GM12878 (cell line): ENCODE data around the gene PGRMC2. TPM values are rescaled to one million over a fixed set of nuclear protein-coding genes. Genes with fewer than 3 reads are reported as not detected.

Experiments used
- ASH2L ChIP-seq: fragments of 300-600, 200-600 bp; sonication (generic); IDR thresholded peaks from 2 replicates; pipeline ENCODE4 v1.6.1; 2017; ENCODE audit warnings: low read depth, mild to moderate bottlenecking, borderline replicate concordance
- ATF2 ChIP-seq: IDR thresholded peaks from 2 replicates; pipeline ENCODE4 v1.6.1; 2012; ENCODE audit warnings: low read length, inconsistent platforms
- BRCA1 ChIP-seq: IDR thresholded peaks from 2 replicates; pipeline ENCODE4 v1.6.1; 2011; ENCODE audit warnings: low read depth, low read length, improper control_type of control experiment
- E2F4 ChIP-seq: IDR thresholded peaks from 2 replicates; pipeline ENCODE4 v1.6.1; 2012; ENCODE audit warnings: low read depth, low read length, improper control_type of control experiment
- EZH2 ChIP-seq: IDR thresholded peaks from 2 replicates; pipeline ENCODE4 v1.6.1; 2012; ENCODE audit warnings: low read depth, mild to moderate bottlenecking, control low read depth, inconsistent platforms, low read length, borderline replicate concordance; ENCODE audit not compliant: control insufficient read depth
- HDAC6 ChIP-seq: fragments of 200-600 bp; sonication (generic); IDR thresholded peaks from one replicate; pipeline ENCODE4 v1.8.0; 2017; ENCODE audit warnings: antibody characterized with exemption; ENCODE audit not compliant: unreplicated experiment
- KAT2A ChIP-seq: conservative IDR thresholded peaks from 2 replicates; pipeline ENCODE4 v1.6.1; 2011; ENCODE audit warnings: low read depth, low read length; ENCODE audit not compliant: control insufficient read depth
- MLLT1 ChIP-seq: fragments of 450-650 bp; IDR thresholded peaks from 2 replicates; pipeline ENCODE4 v1.6.1; 2016; ENCODE audit warnings: mild to moderate bottlenecking
- PAX8 ChIP-seq: fragments of 450-650 bp; IDR thresholded peaks from 2 replicates; pipeline ENCODE4 v1.6.1; 2017; ENCODE audit warnings: mild to moderate bottlenecking, moderate library complexity
- PRDM15 ChIP-seq: fragments of 450-650 bp; formaldehyde crosslinking; IDR thresholded peaks from 2 replicates; pipeline ENCODE4 v1.4.0; 2020; ENCODE audit warnings: mild to moderate bottlenecking, moderate library complexity
- SPI1 ChIP-seq: IDR thresholded peaks from 2 replicates; pipeline ENCODE4 v1.6.1; 2011; ENCODE audit warnings: low read depth, mild to moderate bottlenecking, low read length, moderate library complexity, borderline replicate concordance; ENCODE audit not compliant: insufficient read depth
- SREBF2 ChIP-seq: IDR thresholded peaks from 2 replicates; pipeline ENCODE4 v1.6.1; 2012; ENCODE audit warnings: mild to moderate bottlenecking, low read length
- STAT1 ChIP-seq: fragments of 450-650 bp; conservative IDR thresholded peaks from 2 replicates; pipeline ENCODE4 v1.6.1; 2014; ENCODE audit warnings: antibody characterized with exemption, mild to moderate bottlenecking
- YY1 ChIP-seq: IDR thresholded peaks from 2 replicates; pipeline ENCODE4 v1.6.1; 2011; ENCODE audit warnings: low read depth, mild to moderate bottlenecking, low read length
- ZBTB33 ChIP-seq: fragments of 450-650 bp; IDR thresholded peaks from 2 replicates; pipeline ENCODE4 v1.6.1; 2017; ENCODE audit warnings: mild to moderate bottlenecking
- ZNF217 ChIP-seq: fragments of 450-650 bp; IDR thresholded peaks from 2 replicates; pipeline ENCODE4 v1.6.1; 2017; ENCODE audit warnings: antibody characterized with exemption, mild to moderate bottlenecking
- ZNF274 ChIP-seq: IDR thresholded peaks from one replicate; pipeline ENCODE4 v1.8.0; 2011; ENCODE audit not compliant: insufficient read length, insufficient read depth
- ZNF384 ChIP-seq: IDR thresholded peaks from 2 replicates; pipeline ENCODE4 v1.6.1; 2012; ENCODE audit warnings: low read depth, mild to moderate bottlenecking, low read length, improper control_type of control experiment, borderline replicate concordance
- ZZZ3 ChIP-seq: IDR thresholded peaks from 2 replicates; pipeline ENCODE4 v1.6.1; 2011; ENCODE audit warnings: low read depth; ENCODE audit not compliant: control insufficient read depth, insufficient read length
- polyA plus RNA-seq, 11 experiments: library from polyadenylated mRNA; depleted of rRNA in 4 of 11; unstranded in 6 of 11; stranded (reverse) in 5 of 11; fragments of >200 nt; fragmentation: Nextera tagmentation in 4 of 11; fragmentation: Illumina TruSeq in 1 of 11; extraction: Ambion mirVana in 4 of 11; extraction: Trizol in 1 of 11; gene quantifications; 1 replicate in 1 of 11; 2 replicates in 10 of 11; pipeline versions ENCODE4 v1.2.1 to v1.2.3, GENCODE V29; 2011 to 2016; ENCODE audit warnings: inconsistent platforms in 2 of 11, missing spikeins in 2 of 11, low read depth in 1 of 11
- total RNA-seq, 4 experiments: library from RNA; depleted of rRNA in 3 of 4; stranded (reverse); fragments of >200 nt in 3 of 4; fragmentation: Illumina TruSeq in 1 of 4; extraction: Trizol in 1 of 4; gene quantifications; 2 replicates each; pipeline versions ENCODE4 v1.2.1 to v1.2.3, GENCODE V29; 2013 to 2021

The PGRMC2 gene
- total and polyA plus RNA-seq, 10 of the 15 experiments (the other 5 are each of a cell fraction or from before 2014, with no cell fraction given), result 6.3 to 38.4 (median 12.0) TPM

- TF ChIP-seq ATF2, result no peak
- TF ChIP-seq ZNF384, result no peak
- TF ChIP-seq MLLT1, result peak; percentile 93
- no peak for TF ChIP-seq SREBF2
- TF ChIP-seq EZH2, result no peak
- TF ChIP-seq BRCA1, result no peak
- no peak for TF ChIP-seq KAT2A
- TF ChIP-seq E2F4, result peak; percentile 71; the same call in 1 of the 2 replicates
- TF ChIP-seq ZNF274, result no peak
- no peak for TF ChIP-seq ZZZ3
- peak; percentile 57; the same call in 1 of the 2 replicates for TF ChIP-seq STAT1
- TF ChIP-seq PRDM15, result no peak
- peak; percentile 74; the same call in 1 of the 2 replicates for TF ChIP-seq ASH2L
- peak; percentile 66 for TF ChIP-seq YY1
- no peak for TF ChIP-seq HDAC6
- no peak for TF ChIP-seq ZBTB33
- TF ChIP-seq ZNF217, result no peak
- TF ChIP-seq SPI1, result peak; percentile 48; the same call in 1 of the 2 replicates
- TF ChIP-seq PAX8, result no peak
Measured at GRCh38 chr4:128287871-128288688, 467 bp upstream of the PGRMC2 start (continued).
